Measurements from ENCODE around the gene ARHGAP8. TPM values are rescaled to one million over a fixed set of nuclear protein-coding genes. Genes with fewer than 3 reads are reported as not detected.
"Not testable (repeated sequence)": the region's sequence is repeated elsewhere in the genome, so short reads cannot be mapped to it uniquely, and the experiment has no call there.

The ARHGAP8 gene
- total and polyA plus RNA-seq, 2 donors (not counting 1 experiment from before 2014, with no cell fraction given), result 0.37 TPM; not detected in 1

GRCh38 chr22:44904492-44905152 is 152.2 kb downstream of the ARHGAP8 start:
- CTCF ChIA-PET; H3K4me3 Mint-ChIP-seq; H3K36me3 ChIP-seq (replicated peaks in 1 of 2; ENCODE audit: control extremely low read depth in 1 of 2, control insufficient read depth in 1 of 2, extremely low read depth in 1 of 2, insufficient read depth in 2 of 2, low read length in 1 of 2); H3K4me1 Mint-ChIP-seq; H3K4me2 ChIP-seq (replicated peaks; ENCODE audit: low read depth, low read length, poor library complexity, severe bottlenecking); intact Hi-C loops (cut with micrococcal nuclease); H3K27ac ChIP-seq (ENCODE audit: low read length in 2 of 2); H3K27ac Mint-ChIP-seq; H3K9ac ChIP-seq (ENCODE audit: low read length); DNase-seq; H2AFZ ChIP-seq (ENCODE audit: insufficient read depth, low read depth, low read length, poor library complexity, severe bottlenecking); H4K20me1 ChIP-seq (ENCODE audit: control insufficient read depth, insufficient read depth, low read length, poor library complexity, severe bottlenecking); H3K79me2 ChIP-seq (ENCODE audit: control insufficient read depth, insufficient read depth, low read length); H3K4me1 ChIP-seq (ENCODE audit: control insufficient read depth in 2 of 2, insufficient read depth in 2 of 2, low read length in 2 of 2); ATAC-seq (ENCODE audit: low read depth); POLR2A ChIA-PET; H3K4me3 ChIP-seq (ENCODE audit: control extremely low read depth in 1 of 5, extremely low read depth in 1 of 5, insufficient read depth in 1 of 5, low read depth in 2 of 5, low read length in 4 of 5); H3K9me3 Mint-ChIP-seq (ENCODE audit: insufficient read depth); H3K27me3 ChIP-seq (replicated peaks in 1 of 4; ENCODE audit: control extremely low read depth in 1 of 4, control insufficient read depth in 3 of 4, insufficient read depth in 4 of 4, low read length in 3 of 4): not testable (repeated sequence)
- H3K27me3 Mint-ChIP-seq, result peaks cover 16% of the 10 kb centered on the region
- peaks cover 0 to 21% (median 16%) of the 10 kb centered on the region in 3 donors for H3K9me3 ChIP-seq (ENCODE audit: control extremely low read depth in 1 of 3, control insufficient read depth in 2 of 3, insufficient read depth in 1 of 3, low read length in 2 of 3)
- WGBS (ENCODE audit: insufficient coverage), result 43% methylated on average over 1 of the region's 5 CpGs

- H3K4me3 ChIP-seq (ENCODE audit: control extremely low read depth in 1 of 5, extremely low read depth in 1 of 5, insufficient read depth in 1 of 5, low read depth in 2 of 5, low read length in 4 of 5), result no peak overlapping the region
- H3K27ac ChIP-seq (ENCODE audit: low read length in 2 of 2), result no peak overlapping the region
- no peaks in the 10 kb centered on the region for H3K36me3 ChIP-seq (replicated peaks in 1 of 2; ENCODE audit: control extremely low read depth in 1 of 2, control insufficient read depth in 1 of 2, extremely low read depth in 1 of 2, insufficient read depth in 2 of 2, low read length in 1 of 2)
- no peak overlapping the region for H2AFZ ChIP-seq (ENCODE audit: insufficient read depth, low read depth, low read length, poor library complexity, severe bottlenecking)
- H3K4me2 ChIP-seq (replicated peaks; ENCODE audit: low read depth, low read length, poor library complexity, severe bottlenecking), result no peak overlapping the region
- no peaks in the 10 kb centered on the region for H3K4me1 ChIP-seq (ENCODE audit: control insufficient read depth in 2 of 2, insufficient read depth in 2 of 2, low read length in 2 of 2)
- ATAC-seq (ENCODE audit: low read depth) (no peak), DNase-seq (no peak)
- Mint-ChIP-seq H3K27me3 (peaks cover 16% of the 10 kb centered on the region), H3K27ac (no peak overlapping the region), H3K9me3 (ENCODE audit: insufficient read depth) (peaks cover 13% of the 10 kb centered on the region), H3K4me1 (no peaks in the 10 kb centered on the region), H3K4me3 (no peak overlapping the region)
- peaks cover 0 to 23% (median 7%) of the 10 kb centered on the region in 3 donors for H3K9me3 ChIP-seq (ENCODE audit: control extremely low read depth in 1 of 3, control insufficient read depth in 2 of 3, insufficient read depth in 1 of 3, low read length in 2 of 3)
- no peak overlapping the region for H3K9ac ChIP-seq (ENCODE audit: low read length)
- H3K79me2 ChIP-seq (ENCODE audit: control insufficient read depth, insufficient read depth, low read length), result no peaks in the 10 kb centered on the region
- H4K20me1 ChIP-seq (ENCODE audit: control insufficient read depth, insufficient read depth, low read length, poor library complexity, severe bottlenecking), result no peaks in the 10 kb centered on the region
- 71% methylated on average over 20 of the region's 21 CpGs for WGBS (ENCODE audit: insufficient coverage)
- intact Hi-C loops (cut with micrococcal nuclease), result no loop called here
- TF ChIP-seq CTCF (IDR thresholded peaks at IDR 0.05) (no peak), EZH2 (IDR thresholded peaks at IDR 0.05; ENCODE audit: borderline replicate concordance, insufficient read depth, low read depth, low read length, poor library complexity, severe bottlenecking) (no peak)
- H3K27me3 ChIP-seq (replicated peaks in 1 of 4; ENCODE audit: control extremely low read depth in 1 of 4, control insufficient read depth in 3 of 4, insufficient read depth in 4 of 4, low read length in 3 of 4), result no peaks in the 10 kb centered on the region
- ChIA-PET CTCF (no interaction called here), POLR2A (no interaction called here)
Observed at GRCh38 chr22:44906248-44906936, 154.0 kb downstream of the ARHGAP8 start.

Data from B cell (primary cell).